GM19193 (cell line): ENCODE results near the gene TMEM106A.
"Not testable (repeated sequence)": the region's sequence is repeated elsewhere in the genome, so short reads cannot be mapped to it uniquely, and the experiment has no call there.

Experiments used
- POLR2A ChIP-seq: IDR thresholded peaks from 4 replicates; pipeline ENCODE4 v1.6.1; 2011; ENCODE audit not compliant: insufficient read depth, insufficient read length; ENCODE audit errors: extremely low read depth

Gene TMEM106A

GRCh38 chr17:43212641-43213490, 1.2 kb downstream of the TMEM106A start:
- no peak for TF ChIP-seq POLR2A

- TF ChIP-seq POLR2A = no peak
Observed at GRCh38 chr17:43213545-43213944, 1.9 kb downstream of the TMEM106A start.

- no peak for TF ChIP-seq POLR2A
Observed at GRCh38 chr17:43215341-43215740, 3.7 kb downstream of the TMEM106A start.

GRCh38 chr17:43216369-43216761, 4.7 kb downstream of the TMEM106A start:
- no peak for TF ChIP-seq POLR2A

- TF ChIP-seq POLR2A = no peak
Observed at GRCh38 chr17:43216762-43217613, 5.3 kb downstream of the TMEM106A start.

- TF ChIP-seq POLR2A = no peak
Observed at GRCh38 chr17:43217614-43218087, 6.0 kb downstream of the TMEM106A start.

GRCh38 chr17:43219001-43219400, 7.3 kb downstream of the TMEM106A start:
- TF ChIP-seq POLR2A = no peak

- no peak for TF ChIP-seq POLR2A
Observed at GRCh38 chr17:43219746-43220380, 8.2 kb downstream of the TMEM106A start.

- no peak for TF ChIP-seq POLR2A
Observed at GRCh38 chr17:43220511-43221125, 8.9 kb downstream of the TMEM106A start.

- no peak for TF ChIP-seq POLR2A
Observed at GRCh38 chr17:43224146-43224705, 12.6 kb downstream of the TMEM106A start.

- no peak for TF ChIP-seq POLR2A
Observed at GRCh38 chr17:43226393-43226792, 14.7 kb downstream of the TMEM106A start.

- not testable (repeated sequence) for TF ChIP-seq POLR2A
Observed at GRCh38 chr17:43228020-43228782, 16.5 kb downstream of the TMEM106A start, which contains the start of gene CCDC200. Gene CCDC200, minus strand, starts transcription at chr17:43228623. Its CDS starts 69 bp downstream, at chr17:43228554.

- TF ChIP-seq POLR2A = not testable (repeated sequence)
Observed at GRCh38 chr17:43233877-43234276, 22.2 kb downstream of the TMEM106A start, which contains the start of gene RNU2-1. Gene RNU2-1, minus strand, starts transcription at chr17:43233977.
